ENCODE data around the gene SSBP3. TPM values are rescaled to one million over a fixed set of nuclear protein-coding genes. Genes with fewer than 3 reads are reported as not detected.
A peak's percentile ranks its signal among the peaks of the same experiment; 100 is the strongest.

SSBP3 gene
- total and polyA plus RNA-seq, 9 of the 15 experiments (the other 6 are each of a cell fraction or from before 2014, with no cell fraction given), result 8.7 to 108 (median 33.8) TPM

DNA sequence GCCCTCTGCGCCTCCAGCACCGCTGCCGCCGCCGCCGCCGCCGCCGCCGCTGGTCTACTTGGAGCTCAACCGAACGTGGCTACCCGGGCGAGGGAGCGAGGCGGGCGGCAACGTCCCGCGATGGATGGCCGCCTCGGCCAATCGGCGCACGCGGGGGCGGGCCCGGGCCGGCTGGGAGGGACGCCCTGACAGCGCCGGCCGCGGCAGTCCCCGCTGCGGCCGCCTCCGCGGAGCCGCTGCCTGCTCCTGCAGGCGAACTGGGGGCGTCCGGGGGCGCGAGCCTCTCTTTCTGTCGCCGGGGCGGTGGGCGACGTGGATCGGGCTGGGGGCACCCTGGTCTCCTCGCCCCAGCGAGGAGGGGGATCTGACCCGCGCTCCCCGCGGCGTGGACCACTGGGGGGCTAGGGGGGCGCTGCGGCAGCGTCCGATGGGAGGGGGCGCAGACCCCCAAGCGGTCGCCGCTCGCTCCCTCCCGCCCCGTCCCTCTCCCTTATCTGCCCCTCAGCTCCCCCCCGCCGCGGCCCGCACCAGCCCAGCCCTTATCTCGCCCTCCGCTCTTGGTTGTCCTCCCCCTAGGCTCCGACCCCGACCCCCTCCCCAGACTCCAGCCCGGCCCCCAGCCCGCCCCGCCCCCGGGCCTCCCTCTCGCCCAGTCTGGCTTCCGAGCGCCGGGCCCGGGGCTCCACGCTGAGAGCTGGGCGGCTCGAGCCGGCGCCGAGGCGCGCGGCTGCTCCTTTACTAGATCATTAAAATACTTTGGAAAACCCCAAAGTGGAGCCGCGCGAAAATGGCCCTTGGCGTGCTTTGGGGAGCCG lies at the start of gene SSBP3 (continued):
- TF ChIP-seq, protein P1, sequence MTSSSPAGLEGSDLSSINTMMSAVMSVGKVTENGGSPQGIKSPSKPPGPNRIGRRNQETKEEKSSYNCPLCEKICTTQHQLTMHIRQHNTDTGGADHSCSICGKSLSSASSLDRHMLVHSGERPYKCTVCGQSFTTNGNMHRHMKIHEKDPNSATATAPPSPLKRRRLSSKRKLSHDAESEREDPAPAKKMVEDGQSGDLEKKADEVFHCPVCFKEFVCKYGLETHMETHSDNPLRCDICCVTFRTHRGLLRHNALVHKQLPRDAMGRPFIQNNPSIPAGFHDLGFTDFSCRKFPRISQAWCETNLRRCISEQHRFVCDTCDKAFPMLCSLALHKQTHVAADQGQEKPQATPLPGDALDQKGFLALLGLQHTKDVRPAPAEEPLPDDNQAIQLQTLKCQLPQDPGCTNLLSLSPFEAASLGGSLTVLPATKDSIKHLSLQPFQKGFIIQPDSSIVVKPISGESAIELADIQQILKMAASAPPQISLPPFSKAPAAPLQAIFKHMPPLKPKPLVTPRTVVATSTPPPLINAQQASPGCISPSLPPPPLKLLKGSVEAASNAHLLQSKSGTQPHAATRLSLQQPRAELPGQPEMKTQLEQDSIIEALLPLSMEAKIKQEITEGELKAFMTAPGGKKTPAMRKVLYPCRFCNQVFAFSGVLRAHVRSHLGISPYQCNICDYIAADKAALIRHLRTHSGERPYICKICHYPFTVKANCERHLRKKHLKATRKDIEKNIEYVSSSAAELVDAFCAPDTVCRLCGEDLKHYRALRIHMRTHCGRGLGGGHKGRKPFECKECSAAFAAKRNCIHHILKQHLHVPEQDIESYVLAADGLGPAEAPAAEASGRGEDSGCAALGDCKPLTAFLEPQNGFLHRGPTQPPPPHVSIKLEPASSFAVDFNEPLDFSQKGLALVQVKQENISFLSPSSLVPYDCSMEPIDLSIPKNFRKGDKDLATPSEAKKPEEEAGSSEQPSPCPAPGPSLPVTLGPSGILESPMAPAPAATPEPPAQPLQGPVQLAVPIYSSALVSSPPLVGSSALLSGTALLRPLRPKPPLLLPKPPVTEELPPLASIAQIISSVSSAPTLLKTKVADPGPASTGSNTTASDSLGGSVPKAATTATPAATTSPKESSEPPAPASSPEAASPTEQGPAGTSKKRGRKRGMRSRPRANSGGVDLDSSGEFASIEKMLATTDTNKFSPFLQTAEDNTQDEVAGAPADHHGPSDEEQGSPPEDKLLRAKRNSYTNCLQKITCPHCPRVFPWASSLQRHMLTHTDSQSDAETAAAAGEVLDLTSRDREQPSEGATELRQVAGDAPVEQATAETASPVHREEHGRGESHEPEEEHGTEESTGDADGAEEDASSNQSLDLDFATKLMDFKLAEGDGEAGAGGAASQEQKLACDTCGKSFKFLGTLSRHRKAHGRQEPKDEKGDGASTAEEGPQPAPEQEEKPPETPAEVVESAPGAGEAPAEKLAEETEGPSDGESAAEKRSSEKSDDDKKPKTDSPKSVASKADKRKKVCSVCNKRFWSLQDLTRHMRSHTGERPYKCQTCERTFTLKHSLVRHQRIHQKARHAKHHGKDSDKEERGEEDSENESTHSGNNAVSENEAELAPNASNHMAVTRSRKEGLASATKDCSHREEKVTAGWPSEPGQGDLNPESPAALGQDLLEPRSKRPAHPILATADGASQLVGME (CRISPR knock-in tag; IDR thresholded peaks at IDR 0.05), result peak; percentile 67; the same call in 1 of the 2 replicates
- TF ChIP-seq RBBP5 (IDR thresholded peaks at IDR 0.05; ENCODE audit: borderline replicate concordance, insufficient read depth, low read length, poor library complexity, severe bottlenecking) (peak; percentile 57), MYC (IDR thresholded peaks at IDR 0.05; ENCODE audit: low read depth, low read length) (peak; percentile 22; the same call in 1 of the 2 replicates), MYC (CRISPR knock-in tag; IDR thresholded peaks at IDR 0.05; ENCODE audit: borderline replicate concordance, low read depth) (no peak), SNIP1 (IDR thresholded peaks at IDR 0.05; ENCODE audit: low read depth) (no peak), ZBTB17 (CRISPR knock-in tag; IDR thresholded peaks at IDR 0.05) (peak; percentile 85), RBM34 (IDR thresholded peaks at IDR 0.05; ENCODE audit: borderline replicate concordance, insufficient read depth, low read length) (no peak), SIRT6 (IDR thresholded peaks at IDR 0.05; ENCODE audit: low read depth, low read length) (no peak), CCNT2 (IDR thresholded peaks at IDR 0.05; ENCODE audit: borderline replicate concordance, extremely low read depth, insufficient read length, low read depth, low read length) (peak; percentile 87), SMAD4 (CRISPR knock-in tag; conservative IDR thresholded peaks at IDR 0.05) (peak; percentile 89), CREB3L1 (IDR thresholded peaks at IDR 0.05; ENCODE audit: borderline replicate concordance, low read depth) (0 out of 2 replicates have a peak, but pooled peaks have one; percentile 44), DMBX1 (CRISPR knock-in tag; IDR thresholded peaks at IDR 0.05; ENCODE audit: borderline replicate concordance) (peak; percentile 58; the same call in 1 of the 2 replicates), ZNF561 (CRISPR knock-in tag; conservative IDR thresholded peaks at IDR 0.05) (0 out of 2 replicates have a peak, but pooled peaks have one; percentile 10), ILK (tag; IDR thresholded peaks at IDR 0.05; ENCODE audit: borderline replicate concordance, low read depth) (no peak)
- TF ChIP-seq, protein P2, sequence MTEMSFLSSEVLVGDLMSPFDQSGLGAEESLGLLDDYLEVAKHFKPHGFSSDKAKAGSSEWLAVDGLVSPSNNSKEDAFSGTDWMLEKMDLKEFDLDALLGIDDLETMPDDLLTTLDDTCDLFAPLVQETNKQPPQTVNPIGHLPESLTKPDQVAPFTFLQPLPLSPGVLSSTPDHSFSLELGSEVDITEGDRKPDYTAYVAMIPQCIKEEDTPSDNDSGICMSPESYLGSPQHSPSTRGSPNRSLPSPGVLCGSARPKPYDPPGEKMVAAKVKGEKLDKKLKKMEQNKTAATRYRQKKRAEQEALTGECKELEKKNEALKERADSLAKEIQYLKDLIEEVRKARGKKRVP (CRISPR knock-in tag; IDR thresholded peaks at IDR 0.05), result 0 out of 2 replicates have a peak, but pooled peaks have one; percentile 36
